Stimulated activated CD4-positive, alpha-beta T cell treated with anti-CD3 and anti-CD28 coated beads, Interleukin-2, amount 100 ng/mL, for 24 hours (primary cell): ENCODE measurements around the gene TAF3.

Experiments used
- DNase-seq, 2 donors: peaks; one replicate each; pipeline ENCODE4 v3.0.0-alpha.2; 2020

TAF3 gene

GRCh38 chr10:8049045-8049864 is 230.9 kb downstream of the TAF3 start:
- no peak for DNase-seq

GRCh38 chr10:8049865-8050555 is 231.7 kb downstream of the TAF3 start:
- no peak for DNase-seq

- no peak for DNase-seq
Observed at GRCh38 chr10:8050556-8051108, 232.3 kb downstream of the TAF3 start.

- DNase-seq = no peak
Observed at GRCh38 chr10:8051109-8051821, 233.0 kb downstream of the TAF3 start.

- no peak for DNase-seq
Observed at GRCh38 chr10:8051851-8052257, 233.5 kb downstream of the TAF3 start.

- no peak for DNase-seq
Observed at GRCh38 chr10:8052341-8052955, 234.1 kb downstream of the TAF3 start.

- DNase-seq = no peak
Observed at GRCh38 chr10:8052956-8053445, 234.7 kb downstream of the TAF3 start.

GRCh38 chr10:8053446-8054243 is 235.3 kb downstream of the TAF3 start:
- peak; percentile 97 to 99 for DNase-seq

GRCh38 chr10:8054244-8054493 is 235.9 kb downstream of the TAF3 start:
- no peak for DNase-seq

- DNase-seq = peak; percentile 83 to 87
Observed at GRCh38 chr10:8054494-8055407, 236.4 kb downstream of the TAF3 start, which contains the start of gene GATA3. Gene GATA3, plus strand, starts transcription at chr10:8054688. Its CDS starts 968 bp downstream, at chr10:8055656.

GRCh38 chr10:8055420-8056349 is 237.4 kb downstream of the TAF3 start:
- DNase-seq = no peak

- no peak for DNase-seq
Observed at GRCh38 chr10:8056378-8056777, 238.1 kb downstream of the TAF3 start.

- DNase-seq = peak in 1 of 2 donors; percentile 61
Observed at GRCh38 chr10:8056871-8057331, 238.6 kb downstream of the TAF3 start.

GRCh38 chr10:8057636-8058273 is 239.4 kb downstream of the TAF3 start:
- DNase-seq = no peak

GRCh38 chr10:8058274-8059111 is 240.2 kb downstream of the TAF3 start:
- DNase-seq = no peak

GRCh38 chr10:8059191-8059936 is 241.1 kb downstream of the TAF3 start:
- DNase-seq = no peak

- peak; percentile 72 to 75 for DNase-seq
Observed at GRCh38 chr10:8060010-8060703, 241.9 kb downstream of the TAF3 start.
